CD4-positive, alpha-beta T cell treated with Interleukin-12 subunit alpha and Interleukin-12 subunit beta, for 1 hour (primary cell): ENCODE results near the gene SENP7.
"Not testable (repeated sequence)": the region's sequence is repeated elsewhere in the genome, so short reads cannot be mapped to it uniquely, and the experiment has no call there.

Experiments used
- DNase-seq: peaks from one replicate; pipeline ENCODE4 v3.0.0-alpha.2; 2020

The SENP7 gene

GRCh38 chr3:101325393-101326134, 187.4 kb downstream of the SENP7 start:
- DNase-seq, result no peak

- DNase-seq, result no peak
These were observed 192.5 kb downstream of the SENP7 start, which contains the start of gene IMPG2 for GRCh38 chr3:101320475-101320874. TSS of gene IMPG2 (minus strand) at chr3:101320575. CDS start at chr3:101320372, 203 bp downstream.

GRCh38 chr3:101319531-101319930, 193.5 kb downstream of the SENP7 start:
- DNase-seq, result no peak

- no peak for DNase-seq
These were observed 200.5 kb downstream of the SENP7 start for GRCh38 chr3:101312545-101312944.

GRCh38 chr3:101311676-101312075, 201.3 kb downstream of the SENP7 start:
- no peak for DNase-seq

- no peak for DNase-seq
These were observed 202.0 kb downstream of the SENP7 start for GRCh38 chr3:101310978-101311375.

GRCh38 chr3:101308147-101308772, 204.8 kb downstream of the SENP7 start:
- not testable (repeated sequence) for DNase-seq

- no peak for DNase-seq
These were observed 209.2 kb downstream of the SENP7 start for GRCh38 chr3:101303836-101304235.

GRCh38 chr3:101303089-101303731, 209.8 kb downstream of the SENP7 start:
- DNase-seq, result no peak

- DNase-seq, result no peak
These were observed 212.9 kb downstream of the SENP7 start for GRCh38 chr3:101300073-101300472.

GRCh38 chr3:101292027-101292426, 221.0 kb downstream of the SENP7 start:
- no peak for DNase-seq

GRCh38 chr3:101288294-101288693, 224.7 kb downstream of the SENP7 start:
- DNase-seq, result no peak

GRCh38 chr3:101284757-101285156, 228.3 kb downstream of the SENP7 start:
- no peak for DNase-seq

- no peak for DNase-seq
These were observed 231.4 kb downstream of the SENP7 start for GRCh38 chr3:101281521-101282030.

- no peak for DNase-seq
These were observed 233.1 kb downstream of the SENP7 start for GRCh38 chr3:101279765-101280385.

GRCh38 chr3:101279162-101279561, 233.8 kb downstream of the SENP7 start:
- no peak for DNase-seq

- DNase-seq, result no peak
These were observed 234.3 kb downstream of the SENP7 start for GRCh38 chr3:101278727-101279126.
